Astrocyte (in vitro differentiated cells and primary cell): ENCODE data around the gene RNASE13.

ENCODE experiments used
- CTCF ChIP-seq: IDR thresholded peaks from 2 replicates; pipeline ENCODE4 v1.5.1; 2011; ENCODE audit warnings: low read depth, mild to moderate bottlenecking, inconsistent platforms, low read length, moderate library complexity; ENCODE audit not compliant: insufficient read depth
- EZH2 ChIP-seq: IDR thresholded peaks from 2 replicates; pipeline ENCODE4 v1.6.1; 2012; ENCODE audit warnings: mild to moderate bottlenecking, low read length, inconsistent platforms; ENCODE audit not compliant: insufficient read depth

- TF ChIP-seq CTCF (no peak), EZH2 (no peak)
These were observed 37.5 kb downstream of the RNASE13 start for GRCh38 chr14:20997115-20997514.
